ENCODE results near the gene OMA1.
"Not testable (repeated sequence)": the region's sequence is repeated elsewhere in the genome, so short reads cannot be mapped to it uniquely, and the experiment has no call there.

OMA1 gene

DNA sequence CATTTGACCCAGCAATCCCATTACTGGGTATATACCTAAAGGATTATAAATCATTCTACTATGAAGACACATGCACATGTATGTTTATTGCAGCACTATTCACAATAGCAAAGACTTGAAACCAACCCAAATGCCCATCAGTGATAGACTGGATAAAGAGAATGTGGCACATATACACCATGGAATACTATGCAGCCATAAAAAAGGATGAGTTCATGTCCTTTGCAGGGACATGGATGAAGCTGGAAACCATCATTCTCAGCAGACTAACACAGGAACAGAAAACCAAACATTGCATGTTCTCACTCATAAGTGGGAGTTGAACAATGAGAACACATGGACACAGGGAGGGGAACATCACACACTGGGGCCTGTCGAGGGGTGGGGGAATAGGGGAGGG is 17.2 kb upstream of the OMA1 start:
- H3K27ac ChIP-seq (ENCODE audit: low read length); H3K4me1 ChIP-seq (ENCODE audit: control insufficient read depth, insufficient read depth, low read length); H3K27me3 ChIP-seq (ENCODE audit: control insufficient read depth, insufficient read depth, low read length); H3K36me3 ChIP-seq (ENCODE audit: control insufficient read depth, insufficient read depth, low read length); DNase-seq (ENCODE audit: low read depth, low spot score); H3K9me3 ChIP-seq (ENCODE audit: control insufficient read depth, insufficient read depth, low read length); H3K4me3 ChIP-seq (ENCODE audit: low read length): not testable (repeated sequence)
- no CpG with 5 or more reads among the region's 1 CpG for WGBS (ENCODE audit: insufficient coverage, insufficient read length)

DNA sequence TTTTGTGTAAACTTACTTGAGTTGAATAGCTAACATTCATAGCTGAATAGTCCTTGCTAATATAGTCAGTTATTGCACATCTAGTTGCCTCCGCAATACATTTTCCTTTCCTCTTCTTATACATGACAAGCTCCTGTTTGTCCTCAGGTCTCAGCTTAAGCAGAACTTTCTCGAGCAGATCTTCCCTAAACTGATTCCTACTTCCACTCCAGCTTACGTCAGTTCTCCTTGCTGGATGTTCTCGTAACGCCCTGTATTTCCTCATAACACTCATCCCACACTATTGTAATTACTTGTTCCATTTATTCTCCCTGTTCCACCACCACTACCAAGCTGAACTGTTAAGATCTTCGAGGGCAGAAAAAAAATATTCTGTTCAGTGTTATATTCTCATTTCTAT is 15.1 kb upstream of the OMA1 start:
- no peak overlapping the region for H3K4me3 ChIP-seq (ENCODE audit: low read length)
- no peak for DNase-seq (ENCODE audit: low read depth, low spot score)
- WGBS (ENCODE audit: insufficient coverage, insufficient read length), result no CpG with 5 or more reads among the region's 6 CpGs
- no peak overlapping the region for H3K27ac ChIP-seq (ENCODE audit: low read length)
- no peaks in the 10 kb centered on the region for H3K36me3 ChIP-seq (ENCODE audit: control insufficient read depth, insufficient read depth, low read length)
- H3K9me3 ChIP-seq (ENCODE audit: control insufficient read depth, insufficient read depth, low read length), result no peaks in the 10 kb centered on the region
- H3K4me1 ChIP-seq (ENCODE audit: control insufficient read depth, insufficient read depth, low read length), result no peaks in the 10 kb centered on the region
- no peaks in the 10 kb centered on the region for H3K27me3 ChIP-seq (ENCODE audit: control insufficient read depth, insufficient read depth, low read length)

DNA sequence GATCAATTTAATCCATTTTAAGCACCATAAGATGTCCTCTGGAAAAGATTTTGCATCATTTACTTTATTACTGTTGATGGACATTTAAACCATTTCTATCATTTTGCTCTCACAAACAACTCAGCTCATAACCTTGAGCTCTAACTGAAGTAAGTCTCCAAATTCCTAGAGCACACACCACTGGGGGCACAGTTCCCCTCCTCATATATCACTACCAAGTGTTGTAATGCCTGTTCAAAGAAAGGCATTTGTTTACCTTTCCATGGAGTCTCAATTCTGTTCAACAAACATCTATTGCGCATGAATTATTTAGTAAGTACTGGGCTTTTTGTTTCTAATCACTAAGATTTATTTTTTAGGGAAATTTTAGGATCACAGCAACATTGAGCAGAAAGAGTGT is 8.9 kb upstream of the OMA1 start:
- no peak overlapping the region for H3K27ac ChIP-seq (ENCODE audit: low read length)
- H3K36me3 ChIP-seq (ENCODE audit: control insufficient read depth, insufficient read depth, low read length), result no peaks in the 10 kb centered on the region
- WGBS (ENCODE audit: insufficient coverage, insufficient read length), result no CpG with 5 or more reads among the region's 1 CpG
- H3K27me3 ChIP-seq (ENCODE audit: control insufficient read depth, insufficient read depth, low read length), result no peaks in the 10 kb centered on the region
- H3K4me1 ChIP-seq (ENCODE audit: control insufficient read depth, insufficient read depth, low read length), result no peaks in the 10 kb centered on the region
- H3K4me3 ChIP-seq (ENCODE audit: low read length), result no peak overlapping the region
- DNase-seq (ENCODE audit: low read depth, low spot score), result no peak
- H3K9me3 ChIP-seq (ENCODE audit: control insufficient read depth, insufficient read depth, low read length), result no peaks in the 10 kb centered on the region

DNA sequence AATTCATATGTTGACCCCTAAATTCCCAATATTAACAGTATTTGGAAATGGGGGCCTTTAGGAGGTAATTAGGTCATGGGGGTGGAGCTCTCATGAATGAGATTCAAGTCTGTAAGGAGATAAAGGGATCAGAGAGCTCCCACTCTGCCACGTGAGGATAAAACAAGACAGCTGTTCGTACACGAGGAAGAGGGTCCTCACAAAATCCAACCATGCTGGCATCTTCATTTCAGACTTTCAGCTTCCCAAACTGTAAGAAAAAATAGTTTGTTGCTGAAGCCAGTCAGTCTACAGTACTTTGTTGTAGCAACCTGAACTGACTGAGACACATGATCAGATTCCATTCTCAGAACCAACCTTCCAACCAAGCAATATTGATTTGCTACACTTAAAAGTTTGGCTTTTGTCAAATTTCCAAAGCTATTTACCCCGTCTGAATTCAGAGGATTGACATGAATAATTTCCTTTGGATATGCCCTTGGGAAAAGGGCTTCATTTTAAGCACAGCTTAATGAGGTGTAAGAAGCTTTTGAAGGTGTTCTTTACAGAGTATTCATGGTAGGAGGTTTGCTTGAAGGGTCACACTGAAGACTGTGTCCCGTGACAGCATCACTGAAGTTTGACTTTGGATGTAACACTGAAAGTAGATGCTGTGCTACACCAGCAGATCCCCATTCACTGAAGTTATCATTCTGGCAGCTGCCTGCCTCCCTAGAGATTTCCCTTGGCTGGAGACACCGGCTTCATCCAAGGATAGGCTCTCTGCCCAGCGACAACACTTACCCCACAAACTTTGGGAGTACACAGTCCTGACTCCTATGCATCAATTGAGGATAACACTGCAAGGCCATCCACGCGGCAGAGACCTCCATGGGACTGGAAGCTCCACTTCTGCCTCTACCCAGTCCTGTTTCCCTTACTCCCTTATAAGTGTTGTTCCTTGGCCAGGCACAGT is 4.9 kb upstream of the OMA1 start:
- no peaks in the 10 kb centered on the region for H3K36me3 ChIP-seq (ENCODE audit: control insufficient read depth, insufficient read depth, low read length)
- no peak overlapping the region for H3K4me3 ChIP-seq (ENCODE audit: low read length)
- H3K27me3 ChIP-seq (ENCODE audit: control insufficient read depth, insufficient read depth, low read length), result no peaks in the 10 kb centered on the region; the same call in 1 of the 2 replicates
- no peak for DNase-seq (ENCODE audit: low read depth, low spot score)
- no peaks in the 10 kb centered on the region for H3K4me1 ChIP-seq (ENCODE audit: control insufficient read depth, insufficient read depth, low read length)
- H3K27ac ChIP-seq (ENCODE audit: low read length), result no peak overlapping the region
- no CpG with 5 or more reads among the region's 9 CpGs for WGBS (ENCODE audit: insufficient coverage, insufficient read length)
- no peaks in the 10 kb centered on the region for H3K9me3 ChIP-seq (ENCODE audit: control insufficient read depth, insufficient read depth, low read length)

DNA sequence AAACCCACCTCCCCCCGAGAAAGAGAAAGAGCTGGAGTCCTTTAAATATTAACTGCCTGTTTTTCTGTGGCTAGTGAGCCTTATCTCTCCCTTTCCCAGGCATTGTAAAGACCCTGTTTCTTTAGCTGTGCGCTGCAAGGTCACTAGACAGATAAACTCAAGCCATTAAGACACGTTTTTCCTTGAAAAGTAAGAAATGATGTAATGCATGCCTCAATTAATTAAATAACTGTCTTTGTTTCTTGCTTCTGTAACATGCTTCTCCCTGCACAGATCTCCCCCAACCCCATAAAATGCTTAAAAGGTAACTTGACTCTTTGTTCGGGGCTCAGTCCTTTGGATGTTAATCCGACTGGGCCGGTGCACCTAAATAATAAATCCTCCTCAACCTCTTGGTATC is 2.8 kb upstream of the OMA1 start:
- H3K9me3 ChIP-seq (ENCODE audit: control insufficient read depth, insufficient read depth, low read length); DNase-seq (ENCODE audit: low read depth, low spot score); H3K27me3 ChIP-seq (ENCODE audit: control insufficient read depth, insufficient read depth, low read length); H3K27ac ChIP-seq (ENCODE audit: low read length); H3K4me3 ChIP-seq (ENCODE audit: low read length); H3K4me1 ChIP-seq (ENCODE audit: control insufficient read depth, insufficient read depth, low read length); H3K36me3 ChIP-seq (ENCODE audit: control insufficient read depth, insufficient read depth, low read length): not testable (repeated sequence)
- no CpG with 5 or more reads among the region's 6 CpGs for WGBS (ENCODE audit: insufficient coverage, insufficient read length)

DNA sequence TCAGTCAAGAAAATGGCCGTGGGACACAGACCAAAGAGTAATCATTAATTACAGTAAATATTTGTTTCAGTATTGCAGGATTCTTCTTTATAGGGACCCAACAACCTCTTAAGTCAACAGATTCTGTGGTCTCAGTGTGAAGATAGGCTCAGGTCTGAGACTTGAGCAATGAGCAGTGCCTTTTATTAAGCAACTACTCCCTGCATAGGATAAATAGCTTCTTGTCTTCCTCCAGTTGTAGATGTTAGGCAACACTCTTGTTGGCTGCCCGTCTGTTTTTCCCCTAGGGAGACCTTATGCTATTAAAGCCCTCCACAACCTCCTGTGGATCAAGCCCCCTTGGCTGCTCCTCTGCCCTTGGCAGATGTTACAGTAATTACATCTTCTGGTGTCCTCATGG is 1.8 kb upstream of the OMA1 start:
- no CpG with 5 or more reads among the region's 2 CpGs for WGBS (ENCODE audit: insufficient coverage, insufficient read length)
- no peak overlapping the region for H3K27ac ChIP-seq (ENCODE audit: low read length)
- no peak for DNase-seq (ENCODE audit: low read depth, low spot score)

DNA sequence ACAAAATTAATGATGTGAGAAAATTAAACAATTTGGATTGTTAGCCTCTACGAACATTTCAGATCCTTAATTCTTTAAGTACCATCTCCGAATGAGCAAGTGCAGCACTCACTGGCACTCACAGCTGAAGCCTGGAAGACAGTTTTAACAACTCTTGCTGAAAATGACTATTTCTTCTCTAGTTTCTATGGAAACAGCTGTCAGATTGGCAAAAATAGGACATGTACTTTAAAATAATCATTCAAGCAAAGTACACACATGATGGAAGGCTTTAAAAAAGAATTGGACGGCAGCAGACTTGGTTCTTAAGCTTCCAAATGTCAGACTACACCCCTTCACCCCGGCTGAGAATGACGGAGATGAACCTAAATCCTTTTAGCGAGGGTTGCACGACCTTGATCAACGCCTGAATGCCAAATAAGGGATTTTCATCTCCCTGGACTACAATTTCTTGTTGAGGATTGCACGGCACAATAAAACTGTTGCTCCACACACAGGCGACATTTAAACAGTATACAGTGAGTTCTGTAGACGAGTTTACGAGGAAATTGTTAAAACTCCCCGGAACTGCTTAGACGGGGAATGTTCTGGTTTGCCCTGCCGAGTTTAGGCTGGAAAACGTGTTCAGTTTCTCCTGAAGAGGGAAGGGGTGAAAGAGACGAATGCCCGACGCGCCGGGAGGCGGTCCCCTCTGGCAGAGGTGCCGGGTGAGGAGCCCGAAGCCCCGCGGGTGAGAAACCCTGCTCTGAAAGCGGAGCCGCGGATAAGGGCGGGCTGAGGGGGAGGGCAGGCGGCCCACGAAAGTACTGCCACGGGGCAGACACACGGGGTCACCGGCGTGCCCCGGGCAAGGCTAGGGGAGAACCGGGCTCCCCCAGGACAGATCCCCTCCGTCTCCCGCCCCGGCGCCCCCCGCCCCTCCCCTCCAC is 671 bp downstream of the OMA1 start:
- no CpG with 5 or more reads among the region's 43 CpGs for WGBS (ENCODE audit: insufficient coverage, insufficient read length)
- no peak for DNase-seq (ENCODE audit: low read depth, low spot score)
- Histone ChIP-seq H3K4me1 (ENCODE audit: control insufficient read depth, insufficient read depth, low read length) (no peaks in the 10 kb centered on the region), H3K36me3 (ENCODE audit: control insufficient read depth, insufficient read depth, low read length) (no peaks in the 10 kb centered on the region), H3K4me3 (ENCODE audit: low read length) (peak overlapping the region; percentile 68; the same call in 1 of the 2 replicates), H3K27ac (ENCODE audit: low read length) (no peak overlapping the region), H3K27me3 (ENCODE audit: control insufficient read depth, insufficient read depth, low read length) (no peaks in the 10 kb centered on the region; the same call in 1 of the 2 replicates), H3K9me3 (ENCODE audit: control insufficient read depth, insufficient read depth, low read length) (no peaks in the 10 kb centered on the region)

More for the DNA sequence above, 1.8 kb upstream of the OMA1 start:
- no peaks in the 10 kb centered on the region for H3K4me1 ChIP-seq (ENCODE audit: control insufficient read depth, insufficient read depth, low read length)
- no peak overlapping the region for H3K4me3 ChIP-seq (ENCODE audit: low read length)
- H3K36me3 ChIP-seq (ENCODE audit: control insufficient read depth, insufficient read depth, low read length), result no peaks in the 10 kb centered on the region
- H3K27me3 ChIP-seq (ENCODE audit: control insufficient read depth, insufficient read depth, low read length), result no peaks in the 10 kb centered on the region; the same call in 1 of the 2 replicates
- no peaks in the 10 kb centered on the region for H3K9me3 ChIP-seq (ENCODE audit: control insufficient read depth, insufficient read depth, low read length)

DNA sequence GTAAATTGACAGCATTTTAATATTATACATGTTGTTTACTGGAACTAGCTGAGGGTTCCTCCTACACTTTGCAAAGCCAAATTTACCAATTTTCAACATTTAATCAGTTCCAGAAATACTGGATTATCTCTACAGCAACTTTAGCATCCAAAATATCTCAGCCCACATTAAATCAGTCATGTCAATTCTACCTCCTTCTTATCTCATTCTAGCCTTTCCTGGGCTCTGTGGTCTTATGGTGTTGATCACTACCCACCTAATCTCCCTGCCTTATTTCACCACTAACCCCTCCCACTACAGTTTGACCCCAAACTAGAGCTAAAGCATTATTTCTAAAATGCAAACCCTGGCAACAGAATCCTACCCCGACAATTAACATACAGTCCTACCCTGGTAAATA is 3.3 kb downstream of the OMA1 start:
- H3K27me3 ChIP-seq (ENCODE audit: control insufficient read depth, insufficient read depth, low read length), result no peaks in the 10 kb centered on the region
- no CpG with 5 or more reads among the region's 1 CpG for WGBS (ENCODE audit: insufficient coverage, insufficient read length)
- no peaks in the 10 kb centered on the region for H3K36me3 ChIP-seq (ENCODE audit: control insufficient read depth, insufficient read depth, low read length)
- no peaks in the 10 kb centered on the region for H3K9me3 ChIP-seq (ENCODE audit: control insufficient read depth, insufficient read depth, low read length)
- DNase-seq (ENCODE audit: low read depth, low spot score), result no peak
- no peak overlapping the region for H3K4me3 ChIP-seq (ENCODE audit: low read length)
- H3K27ac ChIP-seq (ENCODE audit: low read length), result no peak overlapping the region
- H3K4me1 ChIP-seq (ENCODE audit: control insufficient read depth, insufficient read depth, low read length), result no peaks in the 10 kb centered on the region

DNA sequence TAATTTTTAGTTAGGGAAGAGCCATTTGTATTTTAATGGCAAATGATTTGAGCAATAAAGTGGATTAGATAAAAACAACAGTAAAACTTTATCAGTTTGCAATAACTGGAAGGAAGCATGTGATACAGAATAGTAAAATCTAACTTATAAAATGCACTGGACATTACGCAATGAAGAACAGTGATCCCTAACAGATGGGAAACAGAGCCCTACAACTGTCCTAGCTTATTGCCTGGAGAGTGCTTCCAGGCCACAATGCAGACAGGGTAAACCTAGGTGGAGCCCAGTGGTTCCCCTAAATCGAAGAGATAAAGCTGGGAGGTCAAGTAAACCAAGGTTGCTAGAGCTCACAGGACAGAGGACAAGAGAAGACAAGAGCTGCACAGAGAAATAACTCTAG is 7.0 kb downstream of the OMA1 start:
- no peak overlapping the region for H3K27ac ChIP-seq (ENCODE audit: low read length)
- H3K27me3 ChIP-seq (ENCODE audit: control insufficient read depth, insufficient read depth, low read length), result no peaks in the 10 kb centered on the region
- H3K4me3 ChIP-seq (ENCODE audit: low read length), result no peak overlapping the region
- no CpG with 5 or more reads among the region's 2 CpGs for WGBS (ENCODE audit: insufficient coverage, insufficient read length)
- H3K9me3 ChIP-seq (ENCODE audit: control insufficient read depth, insufficient read depth, low read length), result no peaks in the 10 kb centered on the region
- H3K4me1 ChIP-seq (ENCODE audit: control insufficient read depth, insufficient read depth, low read length), result no peaks in the 10 kb centered on the region
- H3K36me3 ChIP-seq (ENCODE audit: control insufficient read depth, insufficient read depth, low read length), result no peaks in the 10 kb centered on the region
- no peak for DNase-seq (ENCODE audit: low read depth, low spot score)

DNA sequence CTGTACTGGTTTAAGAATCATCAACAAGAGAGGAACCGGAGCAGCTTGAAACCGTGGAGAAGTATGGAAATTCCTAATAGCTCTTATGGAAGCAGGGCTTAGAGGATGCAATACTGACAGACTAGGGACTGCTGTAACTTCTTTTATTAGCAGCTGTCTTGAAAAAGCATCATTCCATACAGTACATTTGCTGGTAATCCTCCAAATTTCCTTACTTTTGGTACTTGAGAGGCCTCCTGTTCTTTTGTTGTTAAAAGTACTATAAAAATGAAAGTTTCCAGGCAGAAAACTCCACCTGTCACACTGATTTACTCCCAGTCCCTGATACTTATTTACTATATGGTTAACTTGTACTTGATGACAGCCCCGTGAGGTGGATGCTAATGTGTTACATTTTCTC is 7.7 kb downstream of the OMA1 start:
- H3K4me3 ChIP-seq (ENCODE audit: low read length), result no peak overlapping the region
- no peaks in the 10 kb centered on the region for H3K4me1 ChIP-seq (ENCODE audit: control insufficient read depth, insufficient read depth, low read length)
- H3K27ac ChIP-seq (ENCODE audit: low read length), result no peak overlapping the region
- H3K27me3 ChIP-seq (ENCODE audit: control insufficient read depth, insufficient read depth, low read length), result no peaks in the 10 kb centered on the region
- DNase-seq (ENCODE audit: low read depth, low spot score), result no peak
- no peaks in the 10 kb centered on the region for H3K9me3 ChIP-seq (ENCODE audit: control insufficient read depth, insufficient read depth, low read length)
- H3K36me3 ChIP-seq (ENCODE audit: control insufficient read depth, insufficient read depth, low read length), result no peaks in the 10 kb centered on the region
- WGBS (ENCODE audit: insufficient coverage, insufficient read length), result no CpG with 5 or more reads among the region's 3 CpGs
